Activated naive CD4-positive, alpha-beta T cell treated with anti-CD3 and anti-CD28 coated beads for 36 hours (primary cell): ENCODE results near the gene MAP9. TPM values are rescaled to one million over a fixed set of nuclear protein-coding genes. Genes with fewer than 3 reads are reported as not detected.

Experiments
- total RNA-seq, 2 experiments: library from RNA; stranded (reverse); gene quantifications; one replicate each; pipeline ENCODE4 v1.2.3, GENCODE V29; 2021

The MAP9 gene
- total RNA-seq, 2 experiments from 2014 or later = 5.3 to 6.2 TPM

Other genes starting within 250 kb of the MAP9 start
- gene NPY2R, start 168.3 kb downstream of the MAP9 start, total RNA-seq = not detected